Activated naive CD8-positive, alpha-beta T cell treated with anti-CD3 and anti-CD28 coated beads for 36 hours (primary cell): ENCODE results near the gene ERBB2. TPM values are rescaled to one million over a fixed set of nuclear protein-coding genes. Genes with fewer than 3 reads are reported as not detected.
"Not testable (repeated sequence)": the region's sequence is repeated elsewhere in the genome, so short reads cannot be mapped to it uniquely, and the experiment has no call there.

Experiments
- DNase-seq: peaks from one replicate; pipeline ENCODE4 v3.0.0; 2021
- H3K27ac Mint-ChIP-seq: one replicate; pipeline ENCODE4 v1.8.0; 2022; ENCODE audit warnings: mild to moderate bottlenecking, moderate library complexity, mixed read lengths
- H3K27me3 Mint-ChIP-seq: one replicate; pipeline ENCODE4 v1.8.0; 2022; ENCODE audit warnings: mild to moderate bottlenecking, mixed read lengths
- H3K36me3 Mint-ChIP-seq: one replicate; pipeline ENCODE4 v1.8.0; 2021; ENCODE audit warnings: mild to moderate bottlenecking, mixed read lengths
- H3K4me1 Mint-ChIP-seq: one replicate; pipeline ENCODE4 v1.8.0; 2021; ENCODE audit warnings: mixed read lengths
- H3K4me3 Mint-ChIP-seq: one replicate; pipeline ENCODE4 v1.8.0; 2022; ENCODE audit warnings: mild to moderate bottlenecking, moderate library complexity, mixed read lengths
- H3K9me3 Mint-ChIP-seq: one replicate; pipeline ENCODE4 v1.8.0; 2022; ENCODE audit warnings: mixed read lengths
- total RNA-seq, 2 experiments: library from RNA; stranded (reverse); gene quantifications; one replicate each; pipeline ENCODE4 v1.2.3, GENCODE V29; 2021

ERBB2 gene
- total RNA-seq, 2 experiments from 2014 or later: 3.8 to 4.3 TPM

- Mint-ChIP-seq H3K9me3 (no peaks in the 10 kb centered on the region), H3K27ac (no peak overlapping the region)
- no peak for DNase-seq
Observed at GRCh38 chr17:39716879-39717536, 17.1 kb downstream of the ERBB2 start.

GRCh38 chr17:39717660-39718059, 17.8 kb downstream of the ERBB2 start:
- Mint-ChIP-seq H3K4me1 (peaks cover 2% of the 10 kb centered on the region), H3K36me3 (no peaks in the 10 kb centered on the region), H3K27me3 (no peaks in the 10 kb centered on the region), H3K9me3 (no peaks in the 10 kb centered on the region), H3K4me3 (no peak overlapping the region), H3K27ac (no peak overlapping the region)
- DNase-seq: no peak

More at GRCh38 chr17:39716879-39717536, 17.1 kb downstream of the ERBB2 start:
- H3K4me1 Mint-ChIP-seq: peaks cover 2% of the 10 kb centered on the region
- H3K4me3 Mint-ChIP-seq: no peak overlapping the region
- H3K36me3 Mint-ChIP-seq: no peaks in the 10 kb centered on the region
- no peaks in the 10 kb centered on the region for H3K27me3 Mint-ChIP-seq

- DNase-seq: no peak
- Mint-ChIP-seq H3K27ac (no peak overlapping the region), H3K4me3 (no peak overlapping the region), H3K9me3 (no peaks in the 10 kb centered on the region), H3K4me1 (peaks cover 5% of the 10 kb centered on the region), H3K36me3 (no peaks in the 10 kb centered on the region), H3K27me3 (no peaks in the 10 kb centered on the region)
Observed at GRCh38 chr17:39719563-39720355, 19.9 kb downstream of the ERBB2 start.

- Mint-ChIP-seq H3K4me3 (no peak overlapping the region), H3K4me1 (peaks cover 7% of the 10 kb centered on the region), H3K9me3 (no peaks in the 10 kb centered on the region), H3K36me3 (no peaks in the 10 kb centered on the region), H3K27ac (no peak overlapping the region), H3K27me3 (no peaks in the 10 kb centered on the region)
- no peak for DNase-seq
Observed at GRCh38 chr17:39722104-39722503, 22.2 kb downstream of the ERBB2 start.

- H3K27me3 Mint-ChIP-seq: no peaks in the 10 kb centered on the region
- H3K9me3 Mint-ChIP-seq: no peaks in the 10 kb centered on the region
- DNase-seq: peak; percentile 37
Observed at GRCh38 chr17:39722965-39723848, 23.3 kb downstream of the ERBB2 start.

GRCh38 chr17:39724731-39725130, 24.9 kb downstream of the ERBB2 start:
- Mint-ChIP-seq H3K4me3 (no peak overlapping the region), H3K4me1 (peaks cover 20% of the 10 kb centered on the region), H3K27ac (no peak overlapping the region), H3K27me3 (no peaks in the 10 kb centered on the region), H3K36me3 (no peaks in the 10 kb centered on the region), H3K9me3 (no peaks in the 10 kb centered on the region)
- DNase-seq: no peak

More at GRCh38 chr17:39722965-39723848, 23.3 kb downstream of the ERBB2 start:
- peaks cover 7% of the 10 kb centered on the region for H3K4me1 Mint-ChIP-seq
- H3K27ac Mint-ChIP-seq: no peak overlapping the region
- no peak overlapping the region for H3K4me3 Mint-ChIP-seq
- no peaks in the 10 kb centered on the region for H3K36me3 Mint-ChIP-seq

- peaks cover 19% of the 10 kb centered on the region for H3K4me1 Mint-ChIP-seq
- H3K27me3 Mint-ChIP-seq, H3K36me3 Mint-ChIP-seq, DNase-seq, H3K27ac Mint-ChIP-seq, H3K4me3 Mint-ChIP-seq, H3K9me3 Mint-ChIP-seq: not testable (repeated sequence)
Observed at GRCh38 chr17:39725923-39726322, 26.1 kb downstream of the ERBB2 start.

GRCh38 chr17:39726617-39727016, 26.8 kb downstream of the ERBB2 start:
- DNase-seq: no peak
- H3K27ac Mint-ChIP-seq: no peak overlapping the region
- H3K9me3 Mint-ChIP-seq: no peaks in the 10 kb centered on the region
- no peaks in the 10 kb centered on the region for H3K27me3 Mint-ChIP-seq
- peaks cover 19% of the 10 kb centered on the region for H3K4me1 Mint-ChIP-seq
- no peaks in the 10 kb centered on the region for H3K36me3 Mint-ChIP-seq
- H3K4me3 Mint-ChIP-seq: no peak overlapping the region

GRCh38 chr17:39727556-39727955, 27.7 kb downstream of the ERBB2 start:
- H3K9me3 Mint-ChIP-seq: no peaks in the 10 kb centered on the region
- H3K36me3 Mint-ChIP-seq: no peaks in the 10 kb centered on the region
- no peak for DNase-seq
- H3K4me3 Mint-ChIP-seq: no peak overlapping the region
- no peak overlapping the region for H3K27ac Mint-ChIP-seq
- no peaks in the 10 kb centered on the region for H3K27me3 Mint-ChIP-seq
- peaks cover 19% of the 10 kb centered on the region for H3K4me1 Mint-ChIP-seq

- DNase-seq: no peak
- Mint-ChIP-seq H3K4me3 (peak overlapping the region; percentile 96), H3K9me3 (no peaks in the 10 kb centered on the region), H3K27ac (peak overlapping the region; percentile 89), H3K4me1 (peaks cover 17% of the 10 kb centered on the region), H3K27me3 (no peaks in the 10 kb centered on the region), H3K36me3 (no peaks in the 10 kb centered on the region)
Observed at GRCh38 chr17:39729280-39729851, 29.5 kb downstream of the ERBB2 start.

GRCh38 chr17:39730095-39730921, 30.4 kb downstream of the ERBB2 start, which contains the start of gene MIEN1:
TSS of gene MIEN1 (minus strand) at chr17:39730532. CDS start at chr17:39730495, 37 bp downstream.
- Mint-ChIP-seq H3K27me3 (no peaks in the 10 kb centered on the region), H3K4me3 (peak within 1 kb of the TSS; percentile 96), H3K36me3 (no peaks in the 10 kb centered on the region), H3K27ac (peak within 1 kb of the TSS; percentile 89), H3K4me1 (peaks cover 17% of the 10 kb centered on the region), H3K9me3 (no peaks in the 10 kb centered on the region)
- peak; percentile 94 for DNase-seq

GRCh38 chr17:39732586-39732985, 32.7 kb downstream of the ERBB2 start:
- Mint-ChIP-seq H3K4me3 (no peak overlapping the region), H3K27me3 (peaks cover 5% of the 10 kb centered on the region), H3K9me3 (no peaks in the 10 kb centered on the region), H3K4me1 (peaks cover 14% of the 10 kb centered on the region), H3K27ac (no peak overlapping the region), H3K36me3 (no peaks in the 10 kb centered on the region)
- DNase-seq: no peak

- no peaks in the 10 kb centered on the region for H3K9me3 Mint-ChIP-seq
- DNase-seq: no peak
- H3K27me3 Mint-ChIP-seq: peaks cover 29% of the 10 kb centered on the region
- no peak overlapping the region for H3K4me3 Mint-ChIP-seq
- H3K4me1 Mint-ChIP-seq: peaks cover 17% of the 10 kb centered on the region
- no peak overlapping the region for H3K27ac Mint-ChIP-seq
- no peaks in the 10 kb centered on the region for H3K36me3 Mint-ChIP-seq
Observed at GRCh38 chr17:39735882-39736281, 36.0 kb downstream of the ERBB2 start.
